Loucy (cell line): ENCODE results near the gene PSMA2.

ENCODE experiments used
- H2AFZ ChIP-seq: fragments of 200-600 bp; sonication (generic); 2 replicates; pipeline ENCODE4 v1.6.0; 2016; ENCODE audit warnings: antibody characterized with exemption, mild to moderate bottlenecking, low read length, moderate library complexity
- H3F3A ChIP-seq: fragments of 200-600 bp; 2 replicates; pipeline ENCODE4 v1.6.0; 2016; ENCODE audit warnings: antibody characterized with exemption, low read depth, mild to moderate bottlenecking
- H3K27me3 ChIP-seq: fragments of 200-600 bp; sonication (generic); 2 replicates; pipeline ENCODE4 v1.6.1; 2014; ENCODE audit warnings: low read length, mild to moderate bottlenecking; ENCODE audit not compliant: insufficient read depth, poor library complexity, severe bottlenecking
- H3K36me3 ChIP-seq: fragments of 200-600 bp; sonication (generic); 2 replicates; pipeline ENCODE4 v1.6.1; 2016; ENCODE audit warnings: low read length; ENCODE audit not compliant: insufficient read depth
- H3K4me1 ChIP-seq: fragments of 200-600 bp; sonication (generic); 2 replicates; pipeline ENCODE4 v1.5.1; 2014; ENCODE audit warnings: low read length, mild to moderate bottlenecking; ENCODE audit not compliant: insufficient read depth, poor library complexity, severe bottlenecking
- H3K4me2 ChIP-seq: fragments of 200-600 bp; sonication (generic); 2 replicates; pipeline ENCODE4 v1.6.0; 2014; ENCODE audit warnings: antibody characterized with exemption, low read length, low read depth, mild to moderate bottlenecking; ENCODE audit not compliant: poor library complexity, severe bottlenecking
- H3K4me3 ChIP-seq: fragments of 200-600 bp; sonication (generic); 2 replicates; pipeline ENCODE4 v1.5.1; 2014; ENCODE audit warnings: low read length, mild to moderate bottlenecking, mixed read lengths; ENCODE audit not compliant: poor library complexity, severe bottlenecking
- H3K79me2 ChIP-seq: fragments of 200-600 bp; sonication (generic); 2 replicates; pipeline ENCODE4 v1.6.1; 2014; ENCODE audit warnings: low read length; ENCODE audit not compliant: insufficient read depth
- H3K9ac ChIP-seq: fragments of 200-600 bp; sonication (generic); 2 replicates; pipeline ENCODE4 v1.6.0; 2014; ENCODE audit warnings: mild to moderate bottlenecking, low read depth, low read length, moderate library complexity; ENCODE audit not compliant: poor library complexity, severe bottlenecking
- H3K9me2 ChIP-seq: fragments of 200-600 bp; sonication (generic); replicated peaks from 2 replicates; pipeline ENCODE4 v1.6.1; 2016; ENCODE audit warnings: low read depth, low read length, mixed read lengths
- H3K9me3 ChIP-seq: fragments of 200-600 bp; sonication (generic); 2 replicates; pipeline ENCODE4 v1.6.1; 2014; ENCODE audit warnings: mild to moderate bottlenecking, antibody characterized with exemption, low read length, low read depth; ENCODE audit not compliant: insufficient read depth
- H4K20me1 ChIP-seq: fragments of 200-600 bp; sonication (generic); 2 replicates; pipeline ENCODE4 v1.6.0; 2014; ENCODE audit warnings: antibody characterized with exemption, low read length, mild to moderate bottlenecking; ENCODE audit not compliant: insufficient read depth, poor library complexity, severe bottlenecking
- CTCF ChIP-seq: fragments of 200-600 bp; sonication (generic); conservative IDR thresholded peaks from 2 replicates; pipeline ENCODE4 v1.5.1; 2014; ENCODE audit warnings: mild to moderate bottlenecking, antibody characterized with exemption, low read length
- EZH2phosphoT487 ChIP-seq: fragments of 200-600 bp; IDR thresholded peaks from 2 replicates; pipeline ENCODE4 v1.6.1; 2018; ENCODE audit warnings: antibody characterized with exemption, mild to moderate bottlenecking, moderate library complexity, borderline replicate concordance

The PSMA2 gene

GRCh38 chr7:42913591-42913990, 18.4 kb downstream of the PSMA2 start:
- Histone ChIP-seq H3K4me2 (peak overlapping the region; percentile 85), H3K36me3 (peaks cover 25% of the 10 kb centered on the region), H2AFZ (peak overlapping the region; percentile 11; the same call in 1 of the 2 replicates), H3K9me3 (no peaks in the 10 kb centered on the region), H3K79me2 (peaks cover 17% of the 10 kb centered on the region), H3K27me3 (no peaks in the 10 kb centered on the region), H3K9ac (peak overlapping the region; percentile 79), H3K4me3 (peak overlapping the region; percentile 18), H3K9me2 (no peaks in the 10 kb centered on the region), H4K20me1 (no peaks in the 10 kb centered on the region), H3F3A (peaks cover 10% of the 10 kb centered on the region; the same call in 1 of the 2 replicates), H3K4me1 (peaks cover 61% of the 10 kb centered on the region)
- TF ChIP-seq CTCF (no peak), EZH2phosphoT487 (no peak)

DNA sequence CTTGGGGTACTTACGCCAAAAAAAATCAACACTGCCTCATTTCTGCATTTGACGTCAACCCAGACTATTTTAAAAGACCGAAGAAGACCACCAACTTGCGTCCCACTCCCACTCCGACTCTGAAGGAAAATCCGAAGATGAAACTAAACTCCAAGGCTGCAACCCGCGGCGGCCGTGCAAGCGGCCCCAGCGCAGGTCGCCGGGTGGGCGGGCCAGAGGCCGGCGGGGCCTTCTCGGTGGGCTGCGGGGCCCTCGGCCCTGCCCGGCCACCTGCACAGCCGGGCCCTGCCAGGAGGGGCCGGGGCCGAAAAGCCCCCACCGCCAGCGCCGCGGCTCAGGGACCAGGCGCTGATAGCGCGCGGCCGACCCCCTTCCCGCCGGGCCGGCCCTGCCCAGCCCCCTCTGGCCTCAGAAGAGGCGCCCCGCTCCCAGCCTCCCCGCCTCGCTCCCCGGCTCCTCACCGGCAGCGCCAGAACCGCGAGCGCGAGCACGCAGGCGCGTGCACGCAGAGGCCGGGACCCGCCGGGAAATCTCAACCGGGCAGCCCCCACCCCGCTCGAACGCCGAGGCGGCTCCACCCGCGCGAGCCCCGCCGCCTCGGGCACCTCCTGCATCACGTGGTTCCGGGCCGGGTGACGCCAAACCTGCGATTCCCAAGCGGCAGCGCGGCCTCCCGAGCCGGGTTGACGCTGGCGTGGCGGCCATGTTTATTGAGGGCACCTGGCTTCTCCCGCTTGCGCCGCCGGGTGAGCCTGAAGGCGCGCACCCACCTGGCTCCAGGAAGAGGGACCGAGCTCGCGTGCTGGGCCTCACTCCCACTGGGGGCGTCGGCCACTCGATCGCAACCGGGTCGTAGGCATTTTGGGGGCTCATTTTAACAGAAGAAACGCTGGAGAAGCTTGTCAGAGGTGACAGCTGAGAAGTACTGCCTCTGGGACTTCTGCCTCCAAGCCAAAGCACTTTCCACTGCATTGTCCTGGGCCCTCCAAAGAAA, 20.2 kb downstream of the PSMA2 start, which contains the start of gene C7orf25:
TSS of gene C7orf25 (minus strand) at position 617 of the 994 bp plus-strand sequence. CDS start 1,170 bp downstream, outside the sequence.
- H3K36me3 ChIP-seq, result peaks cover 16% of the 10 kb centered on the region
- H3K79me2 ChIP-seq, result peaks cover 17% of the 10 kb centered on the region
- peak within 1 kb of the TSS; percentile 79 for H2AFZ ChIP-seq
- H3K9ac ChIP-seq, result peak within 1 kb of the TSS; percentile 79
- no peaks in the 10 kb centered on the region for H4K20me1 ChIP-seq
- peaks cover 71% of the 10 kb centered on the region for H3K4me1 ChIP-seq
- H3K9me2 ChIP-seq, result no peaks in the 10 kb centered on the region
- TF ChIP-seq EZH2phosphoT487 (no peak), CTCF (0 out of 2 replicates have a peak, but pooled peaks have one; percentile 20)
- peak within 1 kb of the TSS; percentile 74 for H3K4me3 ChIP-seq
- peaks cover 10% of the 10 kb centered on the region; the same call in 1 of the 2 replicates for H3F3A ChIP-seq
- H3K4me2 ChIP-seq, result peak within 1 kb of the TSS; percentile 88
- H3K27me3 ChIP-seq, result no peaks in the 10 kb centered on the region
- H3K9me3 ChIP-seq, result no peaks in the 10 kb centered on the region

- no peaks in the 10 kb centered on the region for H4K20me1 ChIP-seq
- peaks cover 70% of the 10 kb centered on the region for H3K4me1 ChIP-seq
- H3K9me3 ChIP-seq, result no peaks in the 10 kb centered on the region
- no peak overlapping the region for H2AFZ ChIP-seq
- H3F3A ChIP-seq, result peaks cover 10% of the 10 kb centered on the region; the same call in 1 of the 2 replicates
- no peaks in the 10 kb centered on the region for H3K9me2 ChIP-seq
- H3K4me3 ChIP-seq, result peak overlapping the region; percentile 74
- H3K9ac ChIP-seq, result peak overlapping the region; percentile 79
- H3K27me3 ChIP-seq, result no peaks in the 10 kb centered on the region
- peak overlapping the region; percentile 88 for H3K4me2 ChIP-seq
- TF ChIP-seq EZH2phosphoT487 (no peak), CTCF (no peak)
- H3K79me2 ChIP-seq, result peaks cover 17% of the 10 kb centered on the region
- H3K36me3 ChIP-seq, result peaks cover 2% of the 10 kb centered on the region; the same call in 1 of the 2 replicates
Measured at GRCh38 chr7:42910306-42910705, 21.7 kb downstream of the PSMA2 start.
